ENCODE data around the gene IVD.

DNA sequence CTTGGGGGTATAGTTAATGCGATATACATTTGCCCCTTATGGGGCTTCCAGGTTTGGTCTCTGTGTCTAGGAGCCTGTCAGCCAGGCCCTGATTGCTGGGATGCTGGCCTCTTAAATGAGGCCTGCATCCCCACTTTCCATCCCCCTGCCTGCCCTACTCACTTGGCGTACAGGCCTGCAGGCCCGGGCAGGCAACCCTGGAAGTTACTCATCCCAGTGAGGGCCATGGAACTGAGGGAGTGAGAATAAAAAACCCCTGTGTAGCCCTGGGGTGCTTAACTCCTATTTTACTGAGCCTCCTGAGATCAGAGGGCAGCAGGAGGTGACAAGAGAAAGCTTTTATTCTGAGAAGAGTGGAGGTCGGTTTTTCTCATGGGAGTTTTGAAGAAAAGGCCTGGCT is 45.6 kb upstream of the IVD start:
- no peak for TF ChIP-seq POLR2AphosphoS5 (IDR thresholded peaks at IDR 0.05; ENCODE audit: borderline replicate concordance, low read depth, low read length)
- TF ChIP-seq EZH2 (IDR thresholded peaks at IDR 0.05), result no peak
